Neural crest cell (in vitro differentiated cells): ENCODE data around the gene SMAD5. TPM values are rescaled to one million over a fixed set of nuclear protein-coding genes. Genes with fewer than 3 reads are reported as not detected.

Experiments used
- DNase-seq: peaks from one replicate; pipeline ENCODE4 v3.0.0; 2021; ENCODE audit warnings: low read depth, mixed read lengths, low spot score
- H3K27ac Mint-ChIP-seq: one replicate; pipeline ENCODE4 v1.8.0; 2021; ENCODE audit warnings: mild to moderate bottlenecking, mixed read lengths; ENCODE audit not compliant: unreplicated experiment
- H3K27me3 Mint-ChIP-seq: 2 replicates; pipeline ENCODE4 v1.8.0; 2021; ENCODE audit warnings: low read depth, mild to moderate bottlenecking, mixed read lengths
- H3K36me3 Mint-ChIP-seq: 2 replicates; pipeline ENCODE4 v1.8.0; 2021; ENCODE audit warnings: low read depth, mild to moderate bottlenecking, mixed read lengths
- H3K4me1 Mint-ChIP-seq: 2 replicates; pipeline ENCODE4 v1.8.0; 2021; ENCODE audit warnings: mixed read lengths
- H3K4me3 Mint-ChIP-seq: one replicate; pipeline ENCODE4 v1.8.0; 2021; ENCODE audit warnings: mild to moderate bottlenecking, mixed read lengths
- H3K9me3 Mint-ChIP-seq: 2 replicates; pipeline ENCODE4 v1.8.0; 2021; ENCODE audit warnings: mixed read lengths
- total RNA-seq: library from RNA; stranded (reverse); gene quantifications from 2 replicates; pipeline ENCODE4 v1.2.1, GENCODE V29; 2021
- TF ChIP-seq, protein P1 (sequence below): fragments of 200-600 bp; sonication (generic); conservative IDR thresholded peaks from 2 replicates; pipeline ENCODE4 v1.5.0; 2021; ENCODE audit warnings: antibody characterized with exemption, mild to moderate bottlenecking

The SMAD5 gene
- total RNA-seq, 1 donor from 2014 or later, result 82.6 TPM

DNA sequence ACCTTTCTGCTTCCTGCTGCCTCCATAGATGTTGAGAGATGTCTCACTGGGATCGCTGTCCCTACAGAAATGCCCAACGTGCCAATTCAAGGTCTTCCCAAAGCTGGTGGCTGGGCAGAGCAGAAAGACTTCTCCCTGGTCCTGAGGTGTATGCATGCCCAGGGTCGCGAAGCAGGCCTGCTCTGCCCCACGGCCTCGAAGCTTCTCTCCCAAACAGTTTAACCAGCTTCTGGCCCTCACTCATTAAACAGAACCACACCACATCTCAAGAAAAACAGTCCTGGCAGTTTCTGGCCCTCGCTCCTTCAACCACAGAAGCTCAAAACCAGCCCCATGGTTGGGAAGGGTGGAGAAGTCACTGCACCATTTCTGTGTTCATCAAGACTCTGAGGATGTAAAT, 75.0 kb downstream of the SMAD5 start:
- Mint-ChIP-seq H3K27me3 (peaks cover 5% of the 10 kb centered on the region), H3K9me3 (no peaks in the 10 kb centered on the region), H3K36me3 (peaks cover 2% of the 10 kb centered on the region), H3K4me3 (no peak overlapping the region), H3K27ac (no peak overlapping the region), H3K4me1 (peaks cover 6% of the 10 kb centered on the region)
- TF ChIP-seq, protein P1, sequence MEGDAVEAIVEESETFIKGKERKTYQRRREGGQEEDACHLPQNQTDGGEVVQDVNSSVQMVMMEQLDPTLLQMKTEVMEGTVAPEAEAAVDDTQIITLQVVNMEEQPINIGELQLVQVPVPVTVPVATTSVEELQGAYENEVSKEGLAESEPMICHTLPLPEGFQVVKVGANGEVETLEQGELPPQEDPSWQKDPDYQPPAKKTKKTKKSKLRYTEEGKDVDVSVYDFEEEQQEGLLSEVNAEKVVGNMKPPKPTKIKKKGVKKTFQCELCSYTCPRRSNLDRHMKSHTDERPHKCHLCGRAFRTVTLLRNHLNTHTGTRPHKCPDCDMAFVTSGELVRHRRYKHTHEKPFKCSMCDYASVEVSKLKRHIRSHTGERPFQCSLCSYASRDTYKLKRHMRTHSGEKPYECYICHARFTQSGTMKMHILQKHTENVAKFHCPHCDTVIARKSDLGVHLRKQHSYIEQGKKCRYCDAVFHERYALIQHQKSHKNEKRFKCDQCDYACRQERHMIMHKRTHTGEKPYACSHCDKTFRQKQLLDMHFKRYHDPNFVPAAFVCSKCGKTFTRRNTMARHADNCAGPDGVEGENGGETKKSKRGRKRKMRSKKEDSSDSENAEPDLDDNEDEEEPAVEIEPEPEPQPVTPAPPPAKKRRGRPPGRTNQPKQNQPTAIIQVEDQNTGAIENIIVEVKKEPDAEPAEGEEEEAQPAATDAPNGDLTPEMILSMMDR, result no peak
- no peak for DNase-seq

DNA sequence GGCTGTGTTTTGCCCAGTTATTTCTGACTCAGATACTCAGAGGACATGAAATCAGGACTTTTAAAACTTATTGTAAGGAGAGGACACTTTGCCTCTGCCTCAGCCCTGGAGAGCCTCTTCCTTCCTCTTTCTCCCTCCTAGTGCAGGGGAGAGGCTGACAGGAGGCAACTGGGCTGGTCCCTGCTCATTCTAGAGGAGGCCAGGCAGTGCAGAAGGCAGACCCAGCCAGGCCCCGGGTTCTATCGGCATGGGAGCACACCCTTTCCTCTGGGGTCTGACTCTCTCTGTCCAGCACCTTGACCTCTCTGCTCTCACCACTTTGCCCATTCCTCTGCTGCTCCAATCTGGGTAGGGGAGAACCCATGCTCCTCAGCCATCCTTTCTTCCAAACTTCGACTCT, 76.3 kb downstream of the SMAD5 start:
- no peak for DNase-seq
- Mint-ChIP-seq H3K9me3 (no peaks in the 10 kb centered on the region), H3K4me1 (no peaks in the 10 kb centered on the region), H3K36me3 (peaks cover 2% of the 10 kb centered on the region), H3K27ac (no peak overlapping the region), H3K27me3 (peaks cover 2% of the 10 kb centered on the region), H3K4me3 (no peak overlapping the region)
- TF ChIP-seq, protein P1, result no peak

DNA sequence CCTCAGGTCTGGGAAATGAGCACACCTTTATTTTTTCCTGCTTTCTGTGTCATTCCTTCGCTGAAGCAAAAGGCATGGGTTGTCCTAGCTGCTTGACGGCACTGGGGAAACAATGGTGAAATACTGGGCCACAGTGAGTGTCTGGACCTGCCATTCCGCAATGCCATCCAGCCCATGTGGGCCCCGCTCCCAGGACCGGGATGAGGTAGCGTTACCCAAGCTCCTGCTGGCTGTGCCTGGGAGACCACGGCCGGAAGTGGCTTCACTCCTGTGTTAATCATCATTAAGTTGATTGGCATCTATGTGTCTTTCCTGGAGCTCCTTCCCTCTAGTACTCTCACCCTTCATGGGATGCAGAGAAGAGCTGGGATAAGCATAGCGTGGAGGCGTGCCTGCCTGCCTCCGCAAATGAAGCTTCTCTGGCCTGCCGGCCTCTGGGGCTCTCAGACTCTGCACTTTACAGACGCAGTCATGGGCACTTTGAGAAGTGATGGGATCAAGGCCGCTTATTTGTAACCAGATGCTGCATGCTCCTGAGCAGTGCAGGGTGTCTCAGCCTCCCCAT, 76.8 kb downstream of the SMAD5 start:
- Mint-ChIP-seq H3K4me1 (no peaks in the 10 kb centered on the region), H3K36me3 (peaks cover 2% of the 10 kb centered on the region), H3K9me3 (no peaks in the 10 kb centered on the region), H3K27me3 (peaks cover 2% of the 10 kb centered on the region), H3K4me3 (no peak overlapping the region), H3K27ac (no peak overlapping the region)
- TF ChIP-seq, protein P1, result no peak
- no peak for DNase-seq

DNA sequence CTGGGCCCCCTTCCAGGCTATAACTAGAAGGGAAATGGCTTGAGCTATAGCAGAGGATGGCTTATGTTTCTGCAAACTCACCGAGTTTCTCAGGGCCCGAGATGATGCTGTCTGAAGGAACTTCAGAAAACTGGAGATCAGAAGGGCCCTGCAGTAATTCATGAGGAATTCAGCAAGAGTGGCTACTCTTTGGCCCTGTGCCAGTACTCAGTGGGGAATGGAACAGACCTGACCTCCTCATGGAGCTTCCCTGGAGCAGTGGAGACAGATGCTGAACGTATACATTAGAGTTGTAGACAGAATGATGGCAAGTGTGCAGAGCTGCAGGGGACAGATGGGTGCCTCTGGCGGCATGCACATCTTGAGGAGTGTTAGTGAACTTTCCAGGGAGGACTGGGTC, 77.6 kb downstream of the SMAD5 start:
- DNase-seq, result no peak
- TF ChIP-seq, protein P1, result no peak
- Mint-ChIP-seq H3K4me1 (no peaks in the 10 kb centered on the region), H3K4me3 (no peak overlapping the region), H3K27me3 (peaks cover 2% of the 10 kb centered on the region), H3K36me3 (peaks cover under 1% of the 10 kb centered on the region), H3K27ac (no peak overlapping the region), H3K9me3 (no peaks in the 10 kb centered on the region)

DNA sequence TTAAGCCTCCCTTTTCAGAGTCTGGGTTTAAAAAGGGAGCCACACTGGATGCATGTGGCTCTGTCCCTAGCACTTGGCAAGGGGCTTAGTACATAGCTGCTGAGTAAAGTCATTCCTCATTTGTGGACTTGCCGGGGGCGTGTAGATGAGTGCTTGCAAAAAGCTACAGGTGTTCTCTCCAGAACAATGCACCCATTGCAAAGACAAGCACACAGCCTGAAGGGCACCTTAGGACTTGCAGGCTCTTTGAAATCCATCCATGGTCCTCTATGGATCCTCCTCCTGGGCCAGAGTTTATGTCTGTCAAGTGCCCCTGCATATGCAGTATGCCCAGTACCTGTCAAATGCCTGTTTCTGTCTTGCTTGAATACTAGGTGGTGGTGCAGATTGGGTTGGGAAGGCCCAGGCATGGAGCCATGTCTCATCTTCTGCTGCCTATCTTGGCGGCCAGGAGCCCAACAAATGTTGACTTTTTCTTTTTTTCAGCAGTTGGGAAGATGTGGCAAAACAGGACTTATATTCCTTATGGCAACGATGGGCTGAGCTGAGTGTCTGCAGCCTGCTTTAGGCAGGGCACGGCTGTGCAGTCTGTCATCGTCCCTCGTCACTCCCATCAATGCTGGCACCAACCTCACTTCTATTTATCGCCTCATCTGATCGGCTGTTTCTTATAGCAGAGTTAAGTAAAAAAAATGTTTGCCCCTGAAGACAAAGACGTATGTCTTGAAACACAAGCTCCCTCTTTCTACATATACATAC, 78.8 kb downstream of the SMAD5 start:
- no peak for DNase-seq
- Mint-ChIP-seq H3K36me3 (no peaks in the 10 kb centered on the region), H3K27me3 (peaks cover 2% of the 10 kb centered on the region), H3K4me1 (no peaks in the 10 kb centered on the region), H3K4me3 (no peak overlapping the region), H3K27ac (no peak overlapping the region), H3K9me3 (no peaks in the 10 kb centered on the region)
- TF ChIP-seq, protein P1, result no peak
